Measurements from ENCODE around the gene HSPB1. TPM values are rescaled to one million over a fixed set of nuclear protein-coding genes. Genes with fewer than 3 reads are reported as not detected.
A peak's percentile ranks its signal among the peaks of the same experiment; 100 is the strongest.

Gene HSPB1
- total and polyA plus RNA-seq, 2 of the 13 experiments (the other 11 are each of a cell fraction or from before 2014, with no cell fraction given) = 21.0 to 38.6 TPM

- no peak; the same call in 1 of the 2 replicates for TF ChIP-seq DR1 (CRISPR knock-in tag; IDR thresholded peaks at IDR 0.05)
- TF ChIP-seq SIN3B (IDR thresholded peaks at IDR 0.05; ENCODE audit: low read length) = no peak
- TF ChIP-seq ZNF761 (CRISPR knock-in tag; conservative IDR thresholded peaks at IDR 0.05) = no peak
- no peak for TF ChIP-seq ELF4 (CRISPR knock-in tag; IDR thresholded peaks at IDR 0.05; ENCODE audit: borderline replicate concordance)
- no peak for TF ChIP-seq ZNF10 (CRISPR knock-in tag; IDR thresholded peaks at IDR 0.05; ENCODE audit: borderline replicate concordance, low read depth)
- TF ChIP-seq, protein P1, sequence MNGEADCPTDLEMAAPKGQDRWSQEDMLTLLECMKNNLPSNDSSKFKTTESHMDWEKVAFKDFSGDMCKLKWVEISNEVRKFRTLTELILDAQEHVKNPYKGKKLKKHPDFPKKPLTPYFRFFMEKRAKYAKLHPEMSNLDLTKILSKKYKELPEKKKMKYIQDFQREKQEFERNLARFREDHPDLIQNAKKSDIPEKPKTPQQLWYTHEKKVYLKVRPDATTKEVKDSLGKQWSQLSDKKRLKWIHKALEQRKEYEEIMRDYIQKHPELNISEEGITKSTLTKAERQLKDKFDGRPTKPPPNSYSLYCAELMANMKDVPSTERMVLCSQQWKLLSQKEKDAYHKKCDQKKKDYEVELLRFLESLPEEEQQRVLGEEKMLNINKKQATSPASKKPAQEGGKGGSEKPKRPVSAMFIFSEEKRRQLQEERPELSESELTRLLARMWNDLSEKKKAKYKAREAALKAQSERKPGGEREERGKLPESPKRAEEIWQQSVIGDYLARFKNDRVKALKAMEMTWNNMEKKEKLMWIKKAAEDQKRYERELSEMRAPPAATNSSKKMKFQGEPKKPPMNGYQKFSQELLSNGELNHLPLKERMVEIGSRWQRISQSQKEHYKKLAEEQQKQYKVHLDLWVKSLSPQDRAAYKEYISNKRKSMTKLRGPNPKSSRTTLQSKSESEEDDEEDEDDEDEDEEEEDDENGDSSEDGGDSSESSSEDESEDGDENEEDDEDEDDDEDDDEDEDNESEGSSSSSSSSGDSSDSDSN (CRISPR knock-in tag; IDR thresholded peaks at IDR 0.05) = no peak
- TF ChIP-seq NFATC3 (CRISPR knock-in tag; IDR thresholded peaks at IDR 0.05) = no peak
- TF ChIP-seq YY1 (IDR thresholded peaks at IDR 0.05; ENCODE audit: insufficient read depth, insufficient replicate concordance, low read depth, low read length) = no peak
- TF ChIP-seq NBN (conservative IDR thresholded peaks at IDR 0.05) = no peak
- 0 out of 2 replicates have a peak, but pooled peaks have one; percentile 10 for TF ChIP-seq THRA (CRISPR knock-in tag; IDR thresholded peaks at IDR 0.05; ENCODE audit: borderline replicate concordance)
- no peak for TF ChIP-seq NCOR1 (IDR thresholded peaks at IDR 0.05; ENCODE audit: borderline replicate concordance, low read length)
- peak; percentile 74; the same call in 1 of the 2 replicates for TF ChIP-seq DNMT3B (CRISPR knock-in tag; conservative IDR thresholded peaks at IDR 0.05)
- TF ChIP-seq KMT2A (CRISPR knock-in tag; IDR thresholded peaks at IDR 0.05) = no peak
- no peak for TF ChIP-seq HNF4G (IDR thresholded peaks at IDR 0.05; ENCODE audit: borderline replicate concordance, low read depth, low read length)
- no peak for TF ChIP-seq HNF4G (CRISPR knock-in tag; IDR thresholded peaks at IDR 0.05; ENCODE audit: borderline replicate concordance, low read depth)
- no peak for TF ChIP-seq ZNF772 (CRISPR knock-in tag; IDR thresholded peaks at IDR 0.05)
- no peak for TF ChIP-seq PBX3 (CRISPR knock-in tag; IDR thresholded peaks at IDR 0.05; ENCODE audit: borderline replicate concordance)
- TF ChIP-seq KAT8 (CRISPR knock-in tag; IDR thresholded peaks at IDR 0.05) = peak; percentile 52
- TF ChIP-seq, protein P2, sequence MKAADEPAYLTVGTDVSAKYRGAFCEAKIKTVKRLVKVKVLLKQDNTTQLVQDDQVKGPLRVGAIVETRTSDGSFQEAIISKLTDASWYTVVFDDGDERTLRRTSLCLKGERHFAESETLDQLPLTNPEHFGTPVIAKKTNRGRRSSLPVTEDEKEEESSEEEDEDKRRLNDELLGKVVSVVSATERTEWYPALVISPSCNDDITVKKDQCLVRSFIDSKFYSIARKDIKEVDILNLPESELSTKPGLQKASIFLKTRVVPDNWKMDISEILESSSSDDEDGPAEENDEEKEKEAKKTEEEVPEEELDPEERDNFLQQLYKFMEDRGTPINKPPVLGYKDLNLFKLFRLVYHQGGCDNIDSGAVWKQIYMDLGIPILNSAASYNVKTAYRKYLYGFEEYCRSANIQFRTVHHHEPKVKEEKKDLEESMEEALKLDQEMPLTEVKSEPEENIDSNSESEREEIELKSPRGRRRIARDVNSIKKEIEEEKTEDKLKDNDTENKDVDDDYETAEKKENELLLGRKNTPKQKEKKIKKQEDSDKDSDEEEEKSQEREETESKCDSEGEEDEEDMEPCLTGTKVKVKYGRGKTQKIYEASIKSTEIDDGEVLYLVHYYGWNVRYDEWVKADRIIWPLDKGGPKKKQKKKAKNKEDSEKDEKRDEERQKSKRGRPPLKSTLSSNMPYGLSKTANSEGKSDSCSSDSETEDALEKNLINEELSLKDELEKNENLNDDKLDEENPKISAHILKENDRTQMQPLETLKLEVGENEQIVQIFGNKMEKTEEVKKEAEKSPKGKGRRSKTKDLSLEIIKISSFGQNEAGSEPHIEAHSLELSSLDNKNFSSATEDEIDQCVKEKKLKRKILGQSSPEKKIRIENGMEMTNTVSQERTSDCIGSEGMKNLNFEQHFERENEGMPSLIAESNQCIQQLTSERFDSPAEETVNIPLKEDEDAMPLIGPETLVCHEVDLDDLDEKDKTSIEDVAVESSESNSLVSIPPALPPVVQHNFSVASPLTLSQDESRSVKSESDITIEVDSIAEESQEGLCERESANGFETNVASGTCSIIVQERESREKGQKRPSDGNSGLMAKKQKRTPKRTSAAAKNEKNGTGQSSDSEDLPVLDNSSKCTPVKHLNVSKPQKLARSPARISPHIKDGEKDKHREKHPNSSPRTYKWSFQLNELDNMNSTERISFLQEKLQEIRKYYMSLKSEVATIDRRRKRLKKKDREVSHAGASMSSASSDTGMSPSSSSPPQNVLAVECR (CRISPR knock-in tag; IDR thresholded peaks at IDR 0.05; ENCODE audit: borderline replicate concordance) = no peak; the same call in 1 of the 2 replicates
These were observed 1.0 kb downstream of the HSPB1 start (continued) for GRCh38 chr7:76303202-76304147.

All from HepG2 (cell line).